Inflammatory macrophage (primary cell): ENCODE measurements around the gene UTS2R.
"Not testable (repeated sequence)": the region's sequence is repeated elsewhere in the genome, so short reads cannot be mapped to it uniquely, and the experiment has no call there.

Experiments used
- DNase-seq, 2 donors: peaks; one replicate each; pipeline ENCODE4 v3.0.0-alpha.2; 2020 to 2022

UTS2R gene

DNA sequence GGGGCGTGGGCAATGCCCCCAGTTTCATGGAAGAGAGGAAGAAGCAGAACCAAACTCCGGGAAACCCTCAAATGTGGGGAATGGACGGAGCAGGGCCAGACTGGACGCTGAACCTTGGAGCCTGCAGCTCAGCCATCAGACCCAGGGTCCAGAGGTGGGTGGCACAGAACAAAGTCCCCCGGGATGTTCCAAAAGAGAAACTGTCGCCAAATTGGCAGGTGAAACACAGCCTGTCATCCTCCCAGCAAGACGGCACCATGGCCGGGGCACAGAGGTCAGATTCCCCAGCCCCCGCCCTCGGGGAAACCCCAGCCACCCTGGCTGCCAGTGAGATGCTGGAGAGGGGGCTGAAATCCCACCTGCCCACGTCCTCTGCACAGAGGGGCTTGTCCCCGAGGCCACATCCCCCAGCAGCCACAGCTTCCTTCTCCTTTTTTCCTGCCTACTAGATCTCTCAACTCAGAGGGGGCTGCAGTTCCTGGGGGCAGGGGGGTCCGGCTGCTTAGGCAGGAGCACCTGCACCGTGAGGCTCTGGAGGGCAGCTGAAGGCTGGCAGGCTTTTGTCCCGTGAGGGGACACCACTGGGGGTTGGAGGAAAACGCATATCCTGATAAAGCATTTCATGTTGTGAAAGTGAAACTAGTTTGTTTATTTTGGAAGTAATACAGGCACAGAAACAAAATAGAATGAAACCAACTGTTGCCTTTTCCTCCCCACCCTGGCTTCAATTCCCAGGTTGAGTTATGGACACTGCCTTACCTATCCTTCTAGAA lies 36.8 kb upstream of the UTS2R start:
- peak; percentile 13 to 17 for DNase-seq

GRCh38 chr17:82338858-82339633 lies 32.5 kb upstream of the UTS2R start:
- DNase-seq = no peak

- peak in 1 of 2 donors; percentile 13 for DNase-seq
Measured at GRCh38 chr17:82339634-82340580, 31.7 kb upstream of the UTS2R start.

GRCh38 chr17:82342361-82343079 lies 29.0 kb upstream of the UTS2R start:
- DNase-seq = no peak

- no peak for DNase-seq
Measured at GRCh38 chr17:82343560-82343959, 28.0 kb upstream of the UTS2R start.

DNA sequence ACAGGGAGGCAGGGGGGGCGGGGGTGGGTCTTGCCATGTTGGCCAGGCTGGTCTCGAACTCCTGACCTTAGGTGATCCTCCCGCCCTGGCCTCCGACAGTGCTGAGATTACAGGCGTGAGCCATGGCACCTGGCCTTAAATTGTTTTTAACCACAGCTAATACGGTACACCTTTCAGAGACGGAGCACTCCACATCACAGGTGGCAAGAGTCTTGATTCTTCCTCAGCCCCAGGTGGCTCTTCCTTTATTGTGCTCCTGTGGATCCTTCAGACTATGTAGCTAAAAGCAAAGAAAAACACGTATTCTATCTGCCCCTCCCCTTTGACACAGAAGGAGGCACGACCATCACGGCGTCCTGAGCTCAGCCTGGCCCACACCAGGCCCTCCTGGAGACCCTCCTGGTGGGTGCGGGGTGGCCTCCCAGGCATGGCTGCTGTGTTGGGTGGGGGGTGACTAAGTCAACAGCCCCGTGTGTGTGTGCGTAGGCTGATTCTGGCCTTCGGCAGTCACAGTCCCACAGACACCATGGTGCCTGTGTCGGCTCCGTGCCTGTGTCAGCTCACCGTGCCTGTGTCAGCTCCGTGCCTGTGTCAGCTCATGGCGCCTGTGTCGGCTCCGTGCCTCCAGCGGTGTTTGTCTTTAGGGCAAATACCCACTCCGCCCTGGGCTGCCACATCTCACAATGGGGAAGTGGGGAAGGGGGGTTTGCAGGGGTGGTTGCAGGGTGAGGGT lies 27.2 kb upstream of the UTS2R start:
- DNase-seq = no peak

DNA sequence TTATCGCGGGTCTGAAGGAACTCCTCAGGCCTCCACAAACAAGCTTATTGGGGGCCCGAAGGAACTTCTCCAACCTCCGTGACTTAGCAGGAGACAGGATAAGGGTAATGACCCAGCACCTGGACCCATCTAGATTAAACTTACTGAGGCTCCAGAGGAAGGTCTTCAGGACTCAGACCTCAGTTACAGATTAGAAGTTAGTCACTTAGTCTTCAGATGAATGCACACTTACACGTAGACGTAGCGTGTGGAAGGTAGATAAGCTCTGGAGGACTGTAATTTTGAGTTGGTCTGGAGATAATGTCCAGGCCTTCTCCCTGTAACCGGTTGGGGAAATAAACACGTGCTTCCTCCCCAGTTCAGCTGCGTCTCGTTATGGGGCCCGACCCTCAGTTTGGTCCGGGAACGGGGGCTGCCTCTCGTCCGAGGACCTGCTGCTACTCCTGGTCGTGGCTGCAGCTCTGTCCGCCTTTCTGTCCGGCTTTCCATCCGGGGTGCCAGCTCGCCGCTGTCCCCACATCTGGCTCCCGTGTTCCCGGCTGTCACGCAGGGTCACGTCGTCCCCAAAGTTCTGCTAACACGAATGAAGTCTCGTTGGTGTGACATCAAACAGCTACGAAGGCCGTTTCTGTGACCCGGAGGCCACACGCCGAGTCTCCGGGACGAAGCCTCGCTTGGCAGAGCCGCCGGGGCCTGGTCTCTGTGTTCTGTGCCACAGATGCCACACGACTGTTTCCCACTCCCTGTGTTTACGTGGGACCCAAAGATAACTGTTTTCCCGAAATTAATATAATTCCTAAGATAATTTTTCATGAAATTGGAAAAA lies 26.2 kb upstream of the UTS2R start:
- DNase-seq = no peak

GRCh38 chr17:82346342-82347300 lies 24.9 kb upstream of the UTS2R start:
- DNase-seq = peak in 1 of 2 donors; percentile 33

DNA sequence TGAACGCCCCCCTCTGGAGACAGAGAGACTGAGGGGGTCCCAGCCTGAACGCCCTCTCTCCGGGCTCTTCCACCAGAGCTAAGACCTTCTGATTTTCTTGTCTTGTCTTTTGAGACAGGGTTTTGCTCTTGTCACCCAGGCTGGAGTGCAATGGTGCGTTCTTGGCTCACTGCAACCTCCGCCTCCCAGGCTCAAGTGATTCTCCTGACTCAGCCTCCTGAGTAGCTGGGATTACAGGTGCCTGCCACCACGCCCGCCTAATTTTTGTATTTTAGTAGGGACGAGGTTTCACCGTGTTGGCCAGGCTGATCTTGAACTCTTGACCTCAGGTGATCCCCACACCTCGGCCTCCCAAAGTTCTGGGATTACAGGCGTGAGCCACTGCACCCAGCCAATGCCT lies 23.6 kb upstream of the UTS2R start:
- not testable (repeated sequence) for DNase-seq

DNA sequence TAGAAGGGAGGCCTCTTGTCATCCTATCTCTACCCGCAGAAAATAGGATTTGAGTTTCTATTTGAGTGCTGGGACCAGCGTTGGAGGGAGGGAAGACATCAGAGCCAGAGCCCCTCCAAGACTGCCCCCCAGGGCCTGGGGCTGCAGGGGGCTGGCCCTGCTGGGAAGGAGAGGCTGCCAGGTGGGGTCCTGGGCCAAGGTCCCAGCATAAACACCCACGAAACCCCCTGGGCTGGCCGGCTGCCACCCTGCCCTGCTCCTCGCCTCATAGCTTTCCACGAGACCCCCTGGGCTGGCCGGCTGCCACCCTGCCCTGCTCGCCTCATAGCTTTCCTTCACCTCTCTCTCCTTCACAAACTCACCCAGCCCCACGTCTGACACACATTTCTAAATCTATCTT lies 23.1 kb upstream of the UTS2R start:
- no peak for DNase-seq

- DNase-seq = no peak
Measured at GRCh38 chr17:82348866-82349265, 22.7 kb upstream of the UTS2R start.

DNA sequence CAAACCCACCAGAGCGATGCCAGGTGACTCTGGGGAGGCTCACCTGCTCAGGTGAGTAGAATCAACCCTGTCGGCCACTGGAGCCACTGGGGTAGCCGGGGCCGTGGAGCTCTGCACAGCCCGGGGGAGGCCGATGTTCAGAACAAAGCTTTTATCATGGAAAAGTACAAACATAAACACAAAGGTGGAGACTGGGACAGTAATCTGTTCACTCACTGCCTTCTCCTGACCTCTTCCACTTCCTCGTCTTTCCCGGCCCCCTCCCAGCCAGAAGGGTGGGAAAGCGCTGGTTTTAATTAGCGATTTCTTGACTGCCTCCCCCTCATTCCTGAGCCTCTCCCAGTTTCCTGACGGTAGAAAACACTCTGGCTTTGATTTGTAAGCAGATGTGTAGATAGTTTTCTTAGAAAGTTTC lies 22.3 kb upstream of the UTS2R start:
- DNase-seq = no peak

- DNase-seq = peak; percentile 33 to 44
Measured at GRCh38 chr17:82350182-82351030, 21.2 kb upstream of the UTS2R start.

GRCh38 chr17:82351254-82351712 lies 20.3 kb upstream of the UTS2R start:
- DNase-seq = no peak

DNA sequence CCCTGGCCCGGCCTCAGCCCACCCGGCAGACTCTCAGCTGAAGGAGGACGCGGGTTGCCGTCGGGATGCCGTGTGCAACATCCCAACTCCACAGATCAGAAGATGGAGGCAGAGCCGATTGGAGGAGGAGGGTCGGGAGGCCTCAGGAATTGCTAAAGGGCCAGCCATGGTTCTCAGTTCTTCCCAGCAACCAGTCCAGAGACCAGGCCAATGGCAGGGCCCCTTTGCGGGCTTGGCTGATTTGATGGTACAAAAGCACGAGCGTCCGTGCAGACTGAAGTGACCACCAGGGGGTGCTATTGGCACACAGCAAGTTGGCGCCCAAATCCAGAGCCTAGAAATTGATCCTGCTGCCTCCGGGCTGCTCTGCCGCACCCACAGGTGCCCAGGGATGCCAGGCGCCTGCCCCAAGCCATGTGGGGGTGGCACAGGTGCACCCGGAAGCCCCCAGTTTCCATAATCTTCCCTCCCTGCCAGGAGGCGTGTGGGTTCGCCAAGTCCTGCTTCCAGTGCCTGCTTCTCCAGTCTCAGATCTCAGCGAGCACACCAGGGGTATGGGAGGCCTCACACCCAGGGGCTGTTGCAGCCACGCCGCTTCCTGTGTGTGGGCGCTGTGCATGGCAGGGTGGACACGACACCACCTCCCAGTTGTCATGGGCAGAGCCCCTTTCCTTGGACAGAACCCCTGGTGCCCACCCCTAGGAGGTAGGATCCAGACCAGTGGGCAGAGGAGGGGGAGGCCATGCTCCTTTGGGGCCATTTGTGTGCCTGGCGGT lies 19.7 kb upstream of the UTS2R start:
- peak; percentile 85 to 88 for DNase-seq

GRCh38 chr17:82353484-82353883 lies 18.1 kb upstream of the UTS2R start:
- DNase-seq = no peak

DNA sequence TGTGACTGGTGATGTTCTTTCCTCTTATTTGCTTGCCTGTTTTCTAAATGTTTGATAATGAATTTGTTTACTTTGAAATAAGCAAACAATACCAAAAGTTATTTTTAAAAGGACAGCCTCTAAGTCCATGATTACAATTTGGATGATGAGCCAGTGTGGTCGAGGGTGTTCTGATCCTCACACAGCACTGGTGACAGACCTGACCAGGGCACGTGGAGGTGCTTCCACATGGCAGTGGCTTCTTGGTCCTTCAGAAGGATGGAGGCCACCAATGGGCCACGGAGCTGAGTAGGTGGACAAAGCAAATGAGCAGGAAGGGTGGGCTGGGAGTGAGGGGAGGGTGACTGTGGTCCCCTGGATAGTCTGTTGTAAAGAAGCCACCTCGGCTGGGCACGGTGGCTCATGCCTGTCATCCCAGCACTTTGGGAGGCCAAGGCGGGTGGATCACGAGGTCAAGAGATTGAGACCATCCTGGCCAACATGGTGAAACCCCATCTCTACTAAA lies 16.7 kb upstream of the UTS2R start:
- no peak for DNase-seq
